HG03025 (cell line): ENCODE results near the gene IGF1R.

Source experiments
- ATAC-seq: cut with Tn5 transposase; IDR thresholded peaks from one replicate; pipeline ENCODE4 v1.9.1; 2021; ENCODE audit warnings: mild to moderate bottlenecking, moderate library complexity; ENCODE audit not compliant: unreplicated experiment, low FRiP score

The IGF1R gene

DNA sequence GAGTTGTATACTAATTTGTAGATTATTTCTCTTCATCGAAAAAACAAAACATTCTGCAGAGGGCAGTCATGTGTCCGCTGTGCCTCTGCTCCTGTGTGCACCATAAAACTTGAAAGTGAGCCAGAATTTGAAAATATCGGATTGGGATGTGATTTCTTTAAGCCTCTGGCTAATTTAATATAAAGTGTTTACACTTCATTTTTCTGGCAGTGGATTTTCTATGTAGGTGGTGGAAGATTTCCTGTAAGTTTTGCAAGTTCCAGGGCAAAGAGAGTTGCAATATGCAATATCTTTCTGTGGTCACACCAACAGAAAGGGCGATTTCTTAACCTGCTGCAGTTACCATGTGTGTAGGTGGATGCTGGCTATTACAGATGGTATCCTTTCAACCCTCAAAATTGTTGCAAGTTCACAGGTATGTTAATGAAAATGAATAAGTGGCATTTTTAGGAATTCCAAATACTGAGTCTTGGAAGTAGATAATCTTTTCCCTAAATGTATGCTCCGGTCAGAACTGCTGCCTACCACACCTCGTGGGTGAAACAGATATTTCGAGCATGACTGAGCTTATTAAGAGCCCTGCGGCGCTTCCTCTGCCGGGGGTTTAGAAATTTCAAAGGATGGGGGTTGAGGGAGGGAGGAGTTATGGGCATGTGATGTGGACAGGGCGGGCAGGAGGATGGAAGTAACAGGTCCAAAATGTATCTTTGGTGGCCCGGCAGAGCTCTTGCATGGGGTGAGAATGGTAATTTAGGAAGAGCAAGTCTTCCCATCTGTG lies 225.3 kb downstream of the IGF1R start:
- ATAC-seq, result no peak

DNA sequence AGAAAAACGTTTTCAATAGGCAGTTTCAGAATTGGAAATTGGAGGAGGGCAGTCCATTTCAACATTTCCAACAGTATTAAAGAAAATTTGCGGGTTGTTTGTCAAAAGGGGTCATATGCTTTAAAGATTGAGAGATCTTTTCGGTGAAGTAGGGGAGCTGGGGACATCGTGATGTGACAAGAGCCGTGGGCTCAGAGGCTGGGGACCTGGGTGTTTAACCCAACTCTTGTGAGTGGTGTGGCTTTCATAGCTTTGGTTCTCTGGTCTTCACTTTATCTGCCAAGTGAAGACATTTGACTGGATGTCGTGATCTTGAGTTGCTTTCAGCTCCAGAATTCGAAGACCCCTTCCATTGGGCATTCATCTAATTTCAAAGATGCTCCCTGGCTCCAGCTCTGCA lies 226.0 kb downstream of the IGF1R start:
- ATAC-seq, result no peak

DNA sequence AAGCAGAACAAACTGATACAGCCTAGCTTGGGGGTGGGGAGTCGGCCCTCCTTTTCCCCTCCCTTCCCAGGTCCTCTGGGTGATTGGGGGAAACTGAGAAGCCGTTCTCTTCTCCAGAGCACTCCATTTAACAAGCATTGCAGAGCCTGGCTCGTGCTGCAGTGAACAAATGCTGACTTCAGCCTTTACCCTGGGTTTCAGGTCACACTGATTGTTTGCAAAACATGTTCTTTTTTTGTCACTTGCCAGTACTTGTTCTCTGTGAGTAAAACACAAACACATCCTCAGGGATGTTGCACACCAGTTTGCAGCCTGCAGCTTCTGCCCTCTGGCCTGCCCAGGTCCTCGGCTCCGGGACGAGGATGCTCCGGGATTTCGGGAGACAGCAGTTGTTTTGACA lies 226.4 kb downstream of the IGF1R start:
- ATAC-seq, result no peak

DNA sequence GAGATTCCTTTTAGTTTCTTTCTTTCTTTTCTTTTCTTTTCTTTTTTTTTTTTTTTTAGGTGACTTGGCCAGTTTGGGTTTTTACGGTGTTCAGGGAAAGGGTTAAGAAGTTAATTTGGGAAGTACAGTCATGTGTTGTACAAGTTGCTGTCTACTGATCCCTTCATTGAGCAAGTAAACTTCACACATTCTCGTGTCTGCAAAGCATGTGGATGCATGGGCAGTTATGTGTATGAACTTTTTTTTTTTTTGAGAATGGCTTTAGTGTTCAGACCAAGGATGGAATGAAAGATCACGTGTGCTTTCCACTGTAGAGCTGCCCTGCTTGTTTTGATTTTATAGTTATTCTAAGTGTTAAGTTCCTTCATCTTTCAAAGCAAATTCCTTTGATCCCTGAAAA lies 227.0 kb downstream of the IGF1R start:
- ATAC-seq, result no peak

DNA sequence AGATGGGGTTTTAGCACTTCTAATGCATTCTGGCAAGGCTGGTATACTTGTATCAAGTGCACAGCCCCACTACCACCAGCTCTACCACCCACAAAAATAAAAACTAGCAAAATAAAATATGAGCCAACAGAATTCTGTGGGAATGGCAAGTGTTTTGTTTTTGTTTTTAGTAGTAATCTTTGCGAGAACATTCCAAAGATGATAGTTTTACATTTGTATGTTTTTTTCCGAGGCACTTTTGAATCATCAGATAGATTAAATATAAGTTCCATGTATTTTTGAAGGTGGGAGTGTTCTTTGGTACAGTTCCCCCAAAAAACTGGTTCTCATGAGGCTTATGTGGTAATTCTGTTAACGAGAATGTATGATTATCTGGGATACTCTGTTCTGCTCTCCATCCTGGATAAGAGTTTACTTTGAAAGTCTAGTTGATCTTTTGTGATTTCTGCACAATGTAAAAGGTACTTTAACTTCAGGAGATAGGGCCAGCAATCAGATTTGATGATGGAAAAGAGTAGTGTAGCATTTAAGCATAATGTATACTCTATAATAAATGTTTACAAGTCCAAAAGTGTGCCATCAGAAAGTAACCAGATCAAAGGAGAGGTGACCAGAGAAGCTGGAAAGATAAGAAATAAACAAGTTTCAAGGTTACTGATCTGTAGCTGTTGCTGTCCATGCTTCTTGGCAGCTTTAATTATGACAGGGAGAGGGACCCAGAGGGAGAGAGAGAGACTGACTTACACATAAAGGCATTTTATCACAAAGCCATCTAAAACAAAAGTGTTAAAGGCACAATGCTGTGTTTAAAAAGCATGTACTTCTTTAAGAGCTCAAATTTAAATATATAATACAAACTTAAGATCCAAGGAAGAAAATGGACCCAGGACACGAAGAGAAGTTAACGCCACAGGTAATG lies 228.4 kb downstream of the IGF1R start:
- ATAC-seq, result no peak

DNA sequence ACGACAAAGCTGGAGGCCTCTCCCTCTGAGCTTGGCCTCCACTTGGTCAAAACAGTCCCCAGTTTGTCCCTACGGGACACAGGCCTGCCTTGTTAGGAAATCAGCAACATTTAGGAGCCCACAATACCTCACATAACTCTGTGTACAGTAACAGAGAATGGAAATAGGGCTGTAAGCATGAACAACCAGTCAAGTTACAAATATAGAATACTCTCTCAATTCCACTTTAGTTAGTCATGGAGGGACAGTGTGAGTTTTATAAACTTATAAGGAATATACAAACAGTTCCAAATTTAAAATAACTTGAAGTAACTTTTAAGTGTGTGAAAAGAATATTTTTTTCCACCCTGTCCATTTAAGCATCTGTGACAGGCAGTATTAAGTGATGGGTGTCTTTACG lies 229.8 kb downstream of the IGF1R start:
- no peak for ATAC-seq

DNA sequence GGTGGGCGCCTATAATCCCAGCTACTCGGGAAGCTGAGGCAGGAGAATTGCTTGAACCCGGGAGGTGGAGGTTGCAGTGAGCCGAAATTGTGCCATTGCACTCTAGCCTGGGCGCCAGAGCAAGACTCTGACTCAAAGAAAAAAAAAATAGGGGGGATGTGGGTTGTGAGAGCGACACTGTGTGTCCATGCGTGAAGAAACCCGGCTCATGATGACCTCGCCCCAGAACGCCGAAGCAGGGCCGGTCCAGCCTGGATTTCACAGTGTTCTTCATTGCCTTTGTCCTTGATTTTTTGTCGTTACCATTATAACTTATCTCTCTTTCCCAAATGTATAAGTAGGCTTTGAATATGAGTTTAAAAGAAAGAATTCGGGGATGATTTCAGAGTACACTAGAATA lies 230.5 kb downstream of the IGF1R start:
- ATAC-seq, result no peak

DNA sequence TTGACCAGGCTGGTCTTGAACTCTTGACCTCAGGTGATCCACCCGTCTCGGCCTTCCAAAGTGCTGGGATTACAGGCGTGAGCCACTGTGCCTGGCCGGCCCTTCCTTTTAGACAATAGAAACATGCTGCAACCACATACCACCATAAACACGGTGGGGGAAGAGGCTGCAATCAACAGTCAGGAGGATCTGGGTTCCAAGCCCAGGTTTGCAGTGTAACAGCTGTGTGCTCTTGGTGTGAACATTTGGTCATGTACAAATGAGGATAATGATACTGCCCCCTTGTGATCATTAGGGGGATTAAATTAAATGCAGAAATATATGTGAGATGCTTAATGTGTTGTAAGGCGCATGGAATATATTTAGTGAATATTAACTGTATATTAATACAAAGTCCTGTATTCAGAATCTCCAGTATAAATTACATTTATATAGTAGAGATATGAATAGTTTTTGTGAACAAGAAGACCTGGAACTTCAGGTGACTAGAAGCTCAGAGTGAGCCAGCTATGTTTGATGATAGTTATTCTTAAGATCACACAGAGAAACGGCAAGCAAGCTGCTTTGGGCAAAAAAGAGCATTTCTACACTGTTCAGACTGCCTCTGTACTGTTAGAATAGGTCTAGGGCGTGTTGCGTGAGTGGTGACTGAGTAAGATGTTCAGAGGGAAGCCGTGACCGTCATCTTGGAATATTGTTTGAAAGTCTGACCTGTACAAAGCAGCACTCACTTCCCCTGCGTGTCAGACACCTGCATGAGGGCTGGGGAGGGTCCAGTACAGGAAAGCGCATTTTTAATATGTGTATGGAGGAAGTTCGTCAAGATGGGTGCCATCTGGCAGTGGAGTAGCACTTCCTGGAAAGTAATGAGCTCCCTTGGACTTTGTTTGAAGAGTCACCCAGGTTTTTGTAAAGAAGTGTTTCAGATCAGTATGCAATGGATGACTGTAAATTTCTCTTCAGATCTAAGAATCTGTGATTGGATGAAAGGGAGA lies 233.5 kb downstream of the IGF1R start:
- ATAC-seq, result no peak

DNA sequence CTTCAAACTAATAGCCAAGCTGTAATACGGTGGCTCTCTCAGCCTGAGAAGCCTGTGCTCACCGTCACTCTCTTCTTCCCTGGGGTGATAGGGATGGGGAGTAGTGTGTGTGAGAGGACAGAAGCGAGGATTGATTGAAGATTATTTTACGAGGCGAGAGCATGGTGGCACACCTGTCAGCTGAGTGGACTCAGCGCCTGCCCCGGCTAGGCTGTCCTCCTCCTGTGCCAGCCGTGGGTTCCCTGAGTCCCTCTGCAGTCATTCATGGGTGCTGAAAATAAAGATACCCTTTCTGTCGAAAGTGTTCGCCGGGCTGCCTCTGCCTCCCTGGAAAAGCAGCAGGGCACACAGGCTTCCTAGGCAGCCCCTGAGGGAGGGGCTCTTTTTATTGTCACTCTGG lies 235.1 kb downstream of the IGF1R start:
- ATAC-seq, result no peak

DNA sequence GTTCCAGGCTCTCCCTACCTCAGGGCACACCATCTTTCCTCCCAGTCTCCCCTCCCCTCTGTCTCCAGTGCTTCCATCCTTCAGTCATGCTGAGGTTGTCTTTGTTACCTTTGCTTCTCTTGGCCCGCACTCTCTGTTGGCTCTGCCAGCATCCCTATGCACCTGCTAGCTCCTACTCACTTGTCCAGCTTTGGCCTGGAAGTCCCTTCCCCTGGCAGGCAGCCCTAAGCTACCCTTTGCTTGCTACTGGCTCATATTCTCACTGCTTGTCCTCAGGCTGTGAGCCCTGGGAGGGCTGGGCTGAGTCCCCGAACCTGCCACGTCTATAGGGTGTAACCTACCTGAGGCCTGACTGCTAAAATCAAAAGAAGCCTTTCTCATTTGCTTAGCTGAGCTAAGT lies 236.6 kb downstream of the IGF1R start:
- ATAC-seq, result no peak

DNA sequence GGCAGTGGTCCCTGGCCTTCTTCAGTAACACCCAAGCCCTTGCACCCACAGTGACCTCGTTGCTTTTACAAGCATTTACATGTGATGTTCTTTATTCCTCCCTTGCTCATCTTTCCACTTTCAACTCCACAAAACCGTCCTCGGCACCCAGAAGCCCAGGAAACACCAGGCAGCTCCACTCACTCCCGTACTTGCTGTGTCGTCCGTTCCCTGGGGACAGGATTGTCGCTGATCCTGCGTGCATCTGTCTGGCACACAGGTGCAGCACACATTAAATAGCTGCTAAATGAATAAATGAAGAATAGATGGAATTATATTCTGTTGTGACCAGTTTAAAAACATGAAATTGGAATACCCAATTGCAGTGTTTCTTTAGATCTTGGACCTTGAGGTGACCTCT lies 239.6 kb downstream of the IGF1R start:
- ATAC-seq, result no peak

DNA sequence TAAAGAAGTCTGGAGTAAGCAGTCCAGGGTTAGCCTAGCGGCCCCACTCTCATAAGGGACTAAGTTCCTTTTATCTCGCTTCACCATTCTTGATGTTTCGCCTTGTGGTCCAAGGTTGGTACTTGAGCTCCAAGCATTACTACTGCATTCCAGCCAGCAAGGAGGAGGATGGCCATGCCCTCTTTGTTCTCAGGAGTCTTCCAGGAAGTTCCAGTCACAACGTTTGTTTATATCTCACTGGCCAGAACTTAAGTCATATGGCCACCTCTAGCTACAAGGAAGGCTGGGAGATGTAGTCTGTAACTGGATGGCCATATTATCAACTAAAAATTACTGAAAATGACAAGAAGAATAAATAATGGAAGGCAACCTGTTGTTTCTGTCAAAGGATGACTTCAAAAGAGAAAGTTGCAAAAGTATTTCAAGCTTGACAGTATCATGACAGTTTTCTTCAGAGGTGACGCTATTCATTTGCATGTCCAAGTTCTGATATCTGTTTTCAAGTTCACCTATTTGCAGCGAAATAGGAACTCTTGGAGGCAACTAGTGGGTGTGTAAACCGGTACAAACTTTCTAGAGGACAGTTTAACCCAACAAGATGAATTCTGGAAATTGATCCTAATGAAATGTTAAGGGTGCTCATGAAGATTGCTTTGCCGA lies 240.6 kb downstream of the IGF1R start:
- no peak for ATAC-seq

DNA sequence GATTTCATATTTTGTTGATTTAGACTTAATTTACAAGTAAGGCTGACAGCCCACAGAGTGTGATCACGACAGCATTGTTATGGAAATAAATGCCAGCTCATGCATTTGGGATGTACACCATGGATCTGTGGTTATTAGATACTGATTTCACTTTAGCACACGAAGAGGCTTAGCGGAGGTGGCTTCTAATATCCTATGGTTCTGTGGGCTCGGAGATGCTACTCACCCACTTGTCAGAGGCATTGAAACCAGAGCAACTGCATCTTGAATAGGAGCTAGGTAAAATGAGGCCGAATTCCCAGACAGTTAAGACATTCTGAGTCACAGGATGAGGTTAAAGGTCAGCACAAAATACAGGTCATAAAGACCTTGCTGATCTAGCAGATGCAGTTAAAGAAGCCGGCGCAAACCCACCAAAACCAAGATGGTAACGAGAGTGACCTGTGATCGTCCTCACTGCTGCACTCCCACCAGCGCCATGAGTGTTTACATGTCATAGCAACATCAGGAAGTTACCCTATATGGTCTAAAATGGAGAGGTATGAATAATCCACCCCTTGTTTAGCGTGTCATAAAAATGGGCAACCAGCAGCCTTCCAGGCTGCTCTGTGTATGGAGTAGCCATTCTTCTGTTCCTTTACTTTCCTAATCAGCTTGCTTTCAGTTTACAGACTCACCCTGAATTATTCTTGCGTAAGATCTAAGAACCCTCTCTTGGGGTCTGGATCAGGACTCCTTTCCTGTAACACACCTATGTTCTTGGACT lies 241.8 kb downstream of the IGF1R start:
- no peak for ATAC-seq

DNA sequence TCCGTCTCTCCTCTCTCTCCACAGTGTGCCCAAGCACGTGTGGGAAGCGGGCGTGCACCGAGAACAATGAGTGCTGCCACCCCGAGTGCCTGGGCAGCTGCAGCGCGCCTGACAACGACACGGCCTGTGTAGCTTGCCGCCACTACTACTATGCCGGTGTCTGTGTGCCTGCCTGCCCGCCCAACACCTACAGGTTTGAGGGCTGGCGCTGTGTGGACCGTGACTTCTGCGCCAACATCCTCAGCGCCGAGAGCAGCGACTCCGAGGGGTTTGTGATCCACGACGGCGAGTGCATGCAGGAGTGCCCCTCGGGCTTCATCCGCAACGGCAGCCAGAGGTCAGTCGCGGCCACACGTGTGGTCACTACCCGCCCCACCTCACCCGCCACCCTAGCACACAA lies 243.0 kb downstream of the IGF1R start:
- ATAC-seq, result no peak

DNA sequence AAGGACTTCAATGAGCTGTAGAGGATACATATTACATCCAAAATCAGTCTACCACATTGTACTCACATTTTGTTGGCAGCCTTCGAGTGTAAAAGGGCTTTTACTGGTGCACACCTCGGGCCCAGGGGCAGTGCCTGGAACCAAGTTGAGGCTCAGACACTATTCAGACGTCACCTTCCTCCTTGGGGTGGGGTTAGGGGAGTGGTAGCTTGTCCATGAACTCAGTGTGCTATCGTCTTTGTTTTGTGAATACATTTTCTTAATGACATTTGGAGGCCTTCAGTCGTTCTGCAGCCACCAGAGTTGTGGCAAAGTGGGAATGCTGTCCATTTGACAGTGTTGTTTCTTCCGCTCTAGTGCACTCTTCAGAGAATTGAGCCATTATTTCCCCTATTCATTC lies 245.1 kb downstream of the IGF1R start:
- no peak for ATAC-seq

DNA sequence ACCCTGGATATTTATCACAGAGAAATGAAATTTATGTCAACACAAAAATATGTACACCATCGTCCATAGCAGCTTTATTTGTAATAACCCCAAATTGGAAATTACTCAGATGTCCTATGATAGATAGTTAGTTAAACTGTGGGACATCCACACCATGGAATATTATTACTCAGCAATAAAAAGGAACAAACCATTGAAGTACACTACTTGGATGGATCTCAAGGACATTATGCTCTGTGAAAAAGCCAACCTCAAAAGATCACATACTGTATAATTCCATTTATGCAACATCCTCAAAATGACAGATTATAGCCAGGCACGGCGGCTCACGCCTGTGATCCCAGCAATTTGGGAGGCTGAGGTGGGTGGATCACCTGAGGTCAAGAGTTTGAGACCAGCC lies 246.0 kb downstream of the IGF1R start:
- no peak for ATAC-seq

DNA sequence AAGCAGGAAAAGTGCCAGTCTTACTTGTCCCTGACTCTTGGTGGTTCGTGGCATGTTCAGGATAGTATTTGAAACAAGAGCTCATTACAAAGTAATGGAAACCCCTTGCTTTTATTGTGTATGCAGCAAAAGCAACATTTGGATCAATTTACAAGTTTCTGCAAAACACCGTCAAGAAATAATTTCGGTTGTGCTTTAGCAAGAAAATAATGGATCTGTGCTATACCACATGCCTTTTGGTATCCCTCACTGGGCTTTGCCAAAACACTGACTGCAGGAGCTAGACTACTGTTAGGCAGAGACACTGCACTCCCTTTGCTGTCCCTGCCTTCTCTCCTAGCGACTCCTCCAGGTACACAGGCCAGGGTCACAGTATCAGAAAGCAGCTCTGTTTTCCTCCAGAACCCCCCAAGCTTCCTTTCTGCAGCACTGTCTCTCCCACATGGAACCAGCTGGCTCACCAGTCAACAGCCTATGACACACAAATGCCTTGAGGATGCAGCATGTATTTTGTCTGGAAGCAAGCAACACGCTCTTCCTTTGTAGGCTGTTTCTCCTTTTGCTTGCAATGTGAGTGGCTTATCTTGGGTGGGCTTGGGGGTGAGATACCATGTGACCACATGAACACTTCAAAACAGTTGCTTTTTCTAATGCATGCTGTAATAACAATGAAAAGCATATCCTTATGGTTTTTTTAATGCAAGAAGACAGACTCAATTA lies 247.8 kb downstream of the IGF1R start:
- no peak for ATAC-seq

DNA sequence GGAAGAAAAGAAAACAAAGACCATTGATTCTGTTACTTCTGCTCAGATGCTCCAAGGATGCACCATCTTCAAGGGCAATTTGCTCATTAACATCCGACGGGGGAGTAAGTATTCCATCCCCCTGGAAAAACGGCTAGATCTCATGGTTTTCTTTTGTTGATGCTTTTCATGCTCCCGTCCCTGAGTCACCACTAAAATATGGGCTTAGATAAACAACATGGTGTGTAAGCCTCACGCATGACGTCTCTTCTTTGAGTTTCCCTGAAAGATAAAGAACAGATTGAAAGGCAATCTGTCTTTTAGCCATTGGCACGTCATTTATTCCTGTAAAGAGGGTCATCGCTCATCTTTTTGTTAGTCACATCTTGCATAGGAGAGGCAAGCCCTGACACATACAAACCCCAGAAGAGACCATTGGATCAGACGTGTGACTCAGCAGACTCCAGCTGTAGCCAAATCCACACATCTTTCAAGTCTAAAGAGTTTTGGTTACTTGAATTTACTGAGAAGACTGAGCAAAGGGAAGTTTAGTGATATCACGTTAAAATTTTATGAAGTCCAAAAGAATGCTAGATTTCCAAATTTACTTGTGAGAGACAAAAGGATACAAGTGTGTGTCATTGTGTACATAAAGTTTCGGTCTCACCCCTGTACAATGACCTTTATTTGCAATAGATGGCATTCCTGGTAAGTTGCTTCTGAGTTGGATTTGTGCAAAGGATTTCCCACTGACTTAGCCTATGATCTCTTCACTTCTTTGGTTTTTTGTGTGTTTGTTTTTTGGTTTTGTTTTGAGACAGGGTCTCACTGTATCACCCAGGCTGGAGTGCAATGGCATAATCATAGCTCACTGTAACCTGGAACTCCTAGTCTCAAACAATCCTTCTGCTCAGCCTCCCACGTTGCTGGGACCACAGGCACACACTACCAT lies 248.7 kb downstream of the IGF1R start:
- no peak for ATAC-seq
